ENCODE results near the gene OMA1.

DNA sequence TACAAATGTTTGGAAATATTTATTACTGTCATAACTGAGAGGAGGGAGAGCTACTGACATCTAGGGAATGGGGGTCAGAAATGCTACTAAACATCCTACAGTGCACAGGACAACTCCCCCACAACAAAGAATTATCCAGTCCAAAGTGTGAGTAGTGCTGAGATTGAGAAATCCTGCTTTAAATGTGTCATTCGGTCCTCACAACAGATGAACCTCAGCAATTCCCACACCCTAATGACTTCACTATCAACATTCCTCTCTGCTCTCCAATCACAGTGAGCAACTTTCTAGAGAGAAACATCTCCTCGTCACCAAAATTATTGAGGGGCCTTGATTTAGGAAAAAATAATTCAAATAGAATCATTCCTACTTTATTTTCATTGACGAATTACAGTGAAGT lies 18.0 kb downstream of the OMA1 start:
- TF ChIP-seq MAFK (IDR thresholded peaks at IDR 0.05; ENCODE audit: low read depth, low read length) (no peak), POLR2A (IDR thresholded peaks at IDR 0.05; ENCODE audit: low read depth, low read length) (no peak), MAZ (IDR thresholded peaks at IDR 0.05; ENCODE audit: borderline replicate concordance, low read depth, low read length) (no peak), CHD1 (IDR thresholded peaks at IDR 0.05; ENCODE audit: low read depth, low read length) (no peak), SMC3 (IDR thresholded peaks at IDR 0.05; ENCODE audit: low read depth, low read length) (no peak), MXI1 (IDR thresholded peaks at IDR 0.05; ENCODE audit: borderline replicate concordance, low read depth, low read length) (no peak), FOS (IDR thresholded peaks at IDR 0.05; ENCODE audit: low read depth, low read length) (no peak)
- TF ChIP-seq, protein P1, sequence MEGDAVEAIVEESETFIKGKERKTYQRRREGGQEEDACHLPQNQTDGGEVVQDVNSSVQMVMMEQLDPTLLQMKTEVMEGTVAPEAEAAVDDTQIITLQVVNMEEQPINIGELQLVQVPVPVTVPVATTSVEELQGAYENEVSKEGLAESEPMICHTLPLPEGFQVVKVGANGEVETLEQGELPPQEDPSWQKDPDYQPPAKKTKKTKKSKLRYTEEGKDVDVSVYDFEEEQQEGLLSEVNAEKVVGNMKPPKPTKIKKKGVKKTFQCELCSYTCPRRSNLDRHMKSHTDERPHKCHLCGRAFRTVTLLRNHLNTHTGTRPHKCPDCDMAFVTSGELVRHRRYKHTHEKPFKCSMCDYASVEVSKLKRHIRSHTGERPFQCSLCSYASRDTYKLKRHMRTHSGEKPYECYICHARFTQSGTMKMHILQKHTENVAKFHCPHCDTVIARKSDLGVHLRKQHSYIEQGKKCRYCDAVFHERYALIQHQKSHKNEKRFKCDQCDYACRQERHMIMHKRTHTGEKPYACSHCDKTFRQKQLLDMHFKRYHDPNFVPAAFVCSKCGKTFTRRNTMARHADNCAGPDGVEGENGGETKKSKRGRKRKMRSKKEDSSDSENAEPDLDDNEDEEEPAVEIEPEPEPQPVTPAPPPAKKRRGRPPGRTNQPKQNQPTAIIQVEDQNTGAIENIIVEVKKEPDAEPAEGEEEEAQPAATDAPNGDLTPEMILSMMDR (conservative IDR thresholded peaks at IDR 0.05; ENCODE audit: low read depth, low read length): no peak
- TF ChIP-seq, protein P2, sequence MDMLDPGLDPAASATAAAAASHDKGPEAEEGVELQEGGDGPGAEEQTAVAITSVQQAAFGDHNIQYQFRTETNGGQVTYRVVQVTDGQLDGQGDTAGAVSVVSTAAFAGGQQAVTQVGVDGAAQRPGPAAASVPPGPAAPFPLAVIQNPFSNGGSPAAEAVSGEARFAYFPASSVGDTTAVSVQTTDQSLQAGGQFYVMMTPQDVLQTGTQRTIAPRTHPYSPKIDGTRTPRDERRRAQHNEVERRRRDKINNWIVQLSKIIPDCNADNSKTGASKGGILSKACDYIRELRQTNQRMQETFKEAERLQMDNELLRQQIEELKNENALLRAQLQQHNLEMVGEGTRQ (IDR thresholded peaks at IDR 0.05; ENCODE audit: low read depth, low read length): no peak
- TF ChIP-seq, protein P3, sequence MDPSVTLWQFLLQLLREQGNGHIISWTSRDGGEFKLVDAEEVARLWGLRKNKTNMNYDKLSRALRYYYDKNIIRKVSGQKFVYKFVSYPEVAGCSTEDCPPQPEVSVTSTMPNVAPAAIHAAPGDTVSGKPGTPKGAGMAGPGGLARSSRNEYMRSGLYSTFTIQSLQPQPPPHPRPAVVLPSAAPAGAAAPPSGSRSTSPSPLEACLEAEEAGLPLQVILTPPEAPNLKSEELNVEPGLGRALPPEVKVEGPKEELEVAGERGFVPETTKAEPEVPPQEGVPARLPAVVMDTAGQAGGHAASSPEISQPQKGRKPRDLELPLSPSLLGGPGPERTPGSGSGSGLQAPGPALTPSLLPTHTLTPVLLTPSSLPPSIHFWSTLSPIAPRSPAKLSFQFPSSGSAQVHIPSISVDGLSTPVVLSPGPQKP (IDR thresholded peaks at IDR 0.05; ENCODE audit: borderline replicate concordance, low read depth, low read length): no peak

All from IMR-90 (cell line).